Smooth muscle cell (in vitro differentiated cells): Measurements from ENCODE around the gene CC2D2A. TPM values are rescaled to one million over a fixed set of nuclear protein-coding genes. Genes with fewer than 3 reads are reported as not detected.

Source experiments
- DNase-seq: peaks from one replicate; lab custom pipeline; 2025; ENCODE audit not compliant: unreplicated experiment; lab: John Stamatoyannopoulos, UW
- H2AFZ ChIP-seq: fragments of 200-600 bp; sonication (generic); 2 replicates; pipeline ENCODE4 v1.6.0; 2016; ENCODE audit warnings: antibody characterized with exemption, low read depth, mild to moderate bottlenecking
- H3F3A ChIP-seq: fragments of 200-600 bp; sonication (generic); 2 replicates; pipeline ENCODE4 v1.6.0; 2017; ENCODE audit warnings: antibody characterized with exemption, low read depth
- H3K27ac ChIP-seq: fragments of 200-600 bp; sonication (generic); 2 replicates; pipeline ENCODE4 v1.5.1; 2016; ENCODE audit warnings: low read depth, mild to moderate bottlenecking
- H3K27me3 ChIP-seq: fragments of 200-600 bp; sonication (generic); 2 replicates; pipeline ENCODE4 v1.6.1; 2016; ENCODE audit warnings: low read depth, mild to moderate bottlenecking
- H3K36me3 ChIP-seq: fragments of 200-600 bp; sonication (generic); 2 replicates; pipeline ENCODE4 v1.5.1; 2016; ENCODE audit warnings: low read depth
- H3K4me1 ChIP-seq: fragments of 200-600 bp; sonication (generic); 2 replicates; pipeline ENCODE4 v1.5.1; 2016; ENCODE audit warnings: low read depth
- H3K4me2 ChIP-seq: fragments of 200-600 bp; sonication (generic); 2 replicates; pipeline ENCODE4 v1.6.0; 2016; ENCODE audit warnings: mild to moderate bottlenecking
- H3K4me3 ChIP-seq: fragments of 200-600 bp; sonication (generic); 2 replicates; pipeline ENCODE4 v1.5.1; 2016; ENCODE audit warnings: mild to moderate bottlenecking
- H3K79me2 ChIP-seq: fragments of 200-600 bp; sonication (generic); 2 replicates; pipeline ENCODE4 v1.6.0; 2016; ENCODE audit warnings: low read depth, mild to moderate bottlenecking
- H3K9ac ChIP-seq: fragments of 200-600 bp; sonication (generic); 2 replicates; pipeline ENCODE4 v1.6.0; 2016; ENCODE audit warnings: low read depth
- H3K9me3 ChIP-seq: fragments of 200-600 bp; sonication (generic); replicated peaks from 2 replicates; pipeline ENCODE4 v1.5.1; 2016; ENCODE audit warnings: low read depth
- H4K20me1 ChIP-seq: fragments of 200-600 bp; sonication (generic); 2 replicates; pipeline ENCODE4 v1.6.0; 2016; ENCODE audit warnings: low read depth
- CTCF ChIP-seq: fragments of 200-600 bp; sonication (generic); IDR thresholded peaks from 2 replicates; pipeline ENCODE4 v1.5.1; 2017; ENCODE audit warnings: borderline replicate concordance, mild to moderate bottlenecking, antibody characterized with exemption; ENCODE audit not compliant: insufficient read depth, poor library complexity, severe bottlenecking
- WGBS: methylation state at CpG from one replicate; pipeline ENCODE4 v1.1.7; 2016; ENCODE audit warnings: low lambda C conversion rate; 5-methylcytosine and 5-hydroxymethylcytosine counted together
- polyA plus RNA-seq: library from polyadenylated mRNA; unstranded; fragments of >200 nt; fragmentation: Nextera tagmentation; extraction: Ambion mirVana; gene quantifications from 2 replicates; pipeline ENCODE4 v1.2.1, GENCODE V29; 2016
- total RNA-seq: library from RNA; depleted of rRNA; stranded (reverse); fragments of >200 nt; gene quantifications from 2 replicates; pipeline ENCODE4 v1.2.3, GENCODE V29; 2014

The CC2D2A gene
- total and polyA plus RNA-seq, 2 experiments from 2014 or later = 12.8 to 15.0 TPM

- DNase-seq = no peak
- H3K9me3 ChIP-seq = no peaks in the 10 kb centered on the region
- H2AFZ ChIP-seq = no peak overlapping the region
- H3K27me3 ChIP-seq = no peaks in the 10 kb centered on the region
- no peak for TF ChIP-seq CTCF
- H3K4me3 ChIP-seq = no peak overlapping the region
- H3K27ac ChIP-seq = peak overlapping the region; percentile 45
- WGBS = 53% methylated on average over 1 of the region's 1 CpG
- no peaks in the 10 kb centered on the region for H3K4me1 ChIP-seq
- no peaks in the 10 kb centered on the region for H3K36me3 ChIP-seq
- H3F3A ChIP-seq = no peaks in the 10 kb centered on the region
- no peaks in the 10 kb centered on the region for H4K20me1 ChIP-seq
- H3K9ac ChIP-seq = no peak overlapping the region
- no peaks in the 10 kb centered on the region for H3K79me2 ChIP-seq
- no peak overlapping the region for H3K4me2 ChIP-seq
These were observed 34.4 kb downstream of the CC2D2A start for GRCh38 chr4:15504041-15504440.

- Histone ChIP-seq H3K27ac (peak overlapping the region; percentile 79), H3F3A (no peaks in the 10 kb centered on the region), H4K20me1 (no peaks in the 10 kb centered on the region), H3K4me3 (no peak overlapping the region), H3K9ac (no peak overlapping the region), H3K9me3 (no peaks in the 10 kb centered on the region), H3K27me3 (no peaks in the 10 kb centered on the region), H3K36me3 (no peaks in the 10 kb centered on the region), H2AFZ (no peak overlapping the region), H3K4me2 (peak overlapping the region; percentile 62), H3K79me2 (no peaks in the 10 kb centered on the region), H3K4me1 (no peaks in the 10 kb centered on the region)
- DNase-seq = no peak
- WGBS = 42% methylated on average over 8 of the region's 8 CpGs
- TF ChIP-seq CTCF = no peak
These were observed 36.8 kb downstream of the CC2D2A start for GRCh38 chr4:15506464-15506863.

GRCh38 chr4:15507679-15508078 is 38.0 kb downstream of the CC2D2A start:
- no peak overlapping the region for H3K4me2 ChIP-seq
- H3K27me3 ChIP-seq = no peaks in the 10 kb centered on the region
- no peak overlapping the region for H3K4me3 ChIP-seq
- no peaks in the 10 kb centered on the region for H3K79me2 ChIP-seq
- no peak for DNase-seq
- TF ChIP-seq CTCF = no peak
- no peak overlapping the region for H3K9ac ChIP-seq
- no peak overlapping the region for H2AFZ ChIP-seq
- H3F3A ChIP-seq = no peaks in the 10 kb centered on the region
- H3K36me3 ChIP-seq = no peaks in the 10 kb centered on the region
- no peaks in the 10 kb centered on the region for H3K4me1 ChIP-seq
- H3K27ac ChIP-seq = no peak overlapping the region
- 98% methylated on average over 4 of the region's 4 CpGs for WGBS
- no peaks in the 10 kb centered on the region for H3K9me3 ChIP-seq
- H4K20me1 ChIP-seq = no peaks in the 10 kb centered on the region

- TF ChIP-seq CTCF = no peak
- H3K4me1 ChIP-seq = no peaks in the 10 kb centered on the region
- no peak overlapping the region for H3K4me3 ChIP-seq
- no peak overlapping the region for H2AFZ ChIP-seq
- no peaks in the 10 kb centered on the region for H4K20me1 ChIP-seq
- no peak for DNase-seq
- no peaks in the 10 kb centered on the region for H3K27me3 ChIP-seq
- H3K4me2 ChIP-seq = no peak overlapping the region
- no peaks in the 10 kb centered on the region for H3K36me3 ChIP-seq
- WGBS = 89% methylated on average over 6 of the region's 6 CpGs
- H3K9ac ChIP-seq = no peak overlapping the region
- no peak overlapping the region for H3K27ac ChIP-seq
- H3K9me3 ChIP-seq = no peaks in the 10 kb centered on the region
- no peaks in the 10 kb centered on the region for H3K79me2 ChIP-seq
- no peaks in the 10 kb centered on the region for H3F3A ChIP-seq
These were observed 41.3 kb downstream of the CC2D2A start for GRCh38 chr4:15510961-15511360.
